Liver (tissue), 3 donors: ENCODE data around the gene GSTO2.
A peak's percentile ranks its signal among the peaks of the same experiment; 100 is the strongest.

Experiments used
- ATF3 ChIP-seq: IDR thresholded peaks from 2 replicates; pipeline ENCODE4 v1.6.1; 2016; ENCODE audit warnings: antibody characterized with exemption
- CTCF ChIP-seq: fragments of 150-350 bp; IDR thresholded peaks from 2 replicates; pipeline ENCODE4 v1.5.1; 2017; ENCODE audit warnings: improper control_type of control experiment, low read depth, low read length; ENCODE audit not compliant: missing input control
- EGR1 ChIP-seq, 2 donors: IDR thresholded peaks; 2 replicates each; pipeline ENCODE4 v1.6.1; 2016 to 2018; ENCODE audit warnings: antibody characterized with exemption in 2 of 2, low read depth in 2 of 2
- FOXA2 ChIP-seq: IDR thresholded peaks from 2 replicates; pipeline ENCODE4 v1.6.1; 2016; ENCODE audit warnings: antibody characterized with exemption
- GABPA ChIP-seq, 2 donors: IDR thresholded peaks in 1 of 2; conservative IDR thresholded peaks in 1 of 2; 2 replicates each; pipeline ENCODE4 v1.6.1; 2016; ENCODE audit warnings: antibody characterized with exemption in 2 of 2, mild to moderate bottlenecking in 1 of 2, moderate library complexity in 1 of 2
- HNF4A ChIP-seq, 2 donors: conservative IDR thresholded peaks; 2 replicates each; pipeline ENCODE4 v1.6.1; 2016; ENCODE audit warnings: antibody characterized with exemption in 2 of 2, mild to moderate bottlenecking in 2 of 2
- JUND ChIP-seq, 2 donors: IDR thresholded peaks; 2 replicates each; pipeline ENCODE4 v1.6.1; 2016; ENCODE audit warnings: antibody characterized with exemption in 2 of 2
- MAX ChIP-seq: IDR thresholded peaks from 2 replicates; pipeline ENCODE4 v1.6.1; 2016; ENCODE audit warnings: antibody characterized with exemption
- RAD21 ChIP-seq, 2 donors: IDR thresholded peaks; 2 replicates each; pipeline ENCODE4 v1.6.1; 2016; ENCODE audit warnings: antibody characterized with exemption in 2 of 2, mild to moderate bottlenecking in 2 of 2
- REST ChIP-seq: IDR thresholded peaks from 2 replicates; pipeline ENCODE4 v1.6.1; 2016; ENCODE audit warnings: antibody characterized with exemption, mild to moderate bottlenecking
- SP1 ChIP-seq: IDR thresholded peaks from 2 replicates; pipeline ENCODE4 v1.6.1; 2018; ENCODE audit warnings: antibody characterized with exemption, mild to moderate bottlenecking
- TAF1 ChIP-seq: conservative IDR thresholded peaks from 2 replicates; pipeline ENCODE4 v1.6.1; 2016; ENCODE audit warnings: antibody characterized with exemption, mild to moderate bottlenecking
- ZBTB33 ChIP-seq: IDR thresholded peaks from 2 replicates; pipeline ENCODE4 v1.6.1; 2016; ENCODE audit warnings: antibody characterized with exemption
- donor health status: healthy.
- donor health status: healthy.

GRCh38 chr10:104350127-104350635 lies 81.2 kb downstream of the GSTO2 start:
- no peak for TF ChIP-seq REST
- TF ChIP-seq CTCF = peak; percentile 67
- TF ChIP-seq TAF1 = no peak
- no peak for TF ChIP-seq EGR1 (IDR thresholded peaks at IDR 0.05; ENCODE audit: low read depth in 2 of 2)
- peak; percentile 89 to 93 for TF ChIP-seq RAD21 (IDR thresholded peaks at IDR 0.05)
- TF ChIP-seq ATF3 = no peak
- peak; percentile 31 to 68 for TF ChIP-seq HNF4A (conservative IDR thresholded peaks at IDR 0.05)
- peak; percentile 38 for TF ChIP-seq SP1
- no peak for TF ChIP-seq FOXA2
- no peak for TF ChIP-seq ZBTB33
- TF ChIP-seq JUND (IDR thresholded peaks at IDR 0.05) = no peak
- TF ChIP-seq GABPA (IDR thresholded peaks at IDR 0.05 in 1 of 2, conservative IDR thresholded peaks at IDR 0.05 in 1 of 2) = no peak
- TF ChIP-seq MAX = no peak
